ENCODE data around the gene DRD3.

DNA sequence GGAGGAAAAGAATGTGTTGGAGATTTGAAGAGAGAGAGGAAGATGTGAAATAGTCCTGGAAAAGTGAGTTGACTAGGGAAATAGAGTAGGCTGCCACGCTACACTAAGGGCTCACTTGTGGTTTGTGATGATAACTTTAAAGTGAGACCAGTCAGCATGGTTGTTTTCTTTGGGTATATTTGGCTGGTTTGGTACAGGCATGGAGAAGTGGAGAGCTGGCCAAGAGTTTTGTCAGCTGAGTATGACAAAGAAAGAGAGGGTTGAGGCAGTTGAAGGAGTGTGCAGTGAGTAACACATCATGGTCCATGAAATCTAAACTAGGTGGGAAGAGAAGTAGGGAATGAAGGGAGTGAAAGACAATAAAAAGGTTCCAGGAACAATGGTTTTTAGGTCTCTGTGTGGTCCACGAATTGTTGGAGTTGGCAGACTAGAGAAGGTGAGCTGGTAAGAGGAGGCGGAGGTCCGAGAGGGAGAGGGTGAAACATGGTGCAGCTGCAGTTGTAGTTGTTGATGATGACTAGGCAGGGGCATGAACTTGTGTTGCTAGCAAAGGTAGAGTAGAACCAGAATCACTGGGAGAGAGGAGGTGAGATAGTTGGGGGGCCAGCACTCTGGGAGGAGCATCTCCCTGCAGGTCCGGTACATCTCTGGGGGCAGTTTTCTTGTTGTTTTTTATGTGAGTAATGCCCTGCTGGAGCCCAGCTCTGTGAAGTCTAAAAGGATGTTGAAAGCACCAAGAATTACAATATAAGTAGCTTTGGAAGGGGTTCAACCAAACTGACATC, 37.5 kb upstream of the DRD3 start:
- TF ChIP-seq, protein P1, sequence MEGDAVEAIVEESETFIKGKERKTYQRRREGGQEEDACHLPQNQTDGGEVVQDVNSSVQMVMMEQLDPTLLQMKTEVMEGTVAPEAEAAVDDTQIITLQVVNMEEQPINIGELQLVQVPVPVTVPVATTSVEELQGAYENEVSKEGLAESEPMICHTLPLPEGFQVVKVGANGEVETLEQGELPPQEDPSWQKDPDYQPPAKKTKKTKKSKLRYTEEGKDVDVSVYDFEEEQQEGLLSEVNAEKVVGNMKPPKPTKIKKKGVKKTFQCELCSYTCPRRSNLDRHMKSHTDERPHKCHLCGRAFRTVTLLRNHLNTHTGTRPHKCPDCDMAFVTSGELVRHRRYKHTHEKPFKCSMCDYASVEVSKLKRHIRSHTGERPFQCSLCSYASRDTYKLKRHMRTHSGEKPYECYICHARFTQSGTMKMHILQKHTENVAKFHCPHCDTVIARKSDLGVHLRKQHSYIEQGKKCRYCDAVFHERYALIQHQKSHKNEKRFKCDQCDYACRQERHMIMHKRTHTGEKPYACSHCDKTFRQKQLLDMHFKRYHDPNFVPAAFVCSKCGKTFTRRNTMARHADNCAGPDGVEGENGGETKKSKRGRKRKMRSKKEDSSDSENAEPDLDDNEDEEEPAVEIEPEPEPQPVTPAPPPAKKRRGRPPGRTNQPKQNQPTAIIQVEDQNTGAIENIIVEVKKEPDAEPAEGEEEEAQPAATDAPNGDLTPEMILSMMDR (conservative IDR thresholded peaks at IDR 0.05 in 1 of 2, IDR thresholded peaks at IDR 0.05 in 1 of 2; ENCODE audit: low read depth in 1 of 2, low read length in 2 of 2): no peak
- TF ChIP-seq EZH2 (IDR thresholded peaks at IDR 0.05; ENCODE audit: low read length, missing control alignments): no peak
